GM12878 (cell line): Measurements from ENCODE around the gene ZNF629. TPM values are rescaled to one million over a fixed set of nuclear protein-coding genes. Genes with fewer than 3 reads are reported as not detected.

Experiments
- ATAC-seq: fragments of 200-7000 bp; cut with Tn5 transposase; 3 replicates; pipeline ENCODE4 v1.9.1; 2020; ENCODE audit warnings: mild to moderate bottlenecking, moderate library complexity
- BruUV-seq: library from RNA; stranded (reverse); fragments of 400-500 nt; replicated peaks from 2 replicates; lab custom pipeline; 2021; lab: Mats Ljungman, UMichigan
- CTCF ChIA-PET: fragments of 300-600 bp; sonication (Branson Sonifier 250); formaldehyde crosslinking; extraction: SDS; loops from one replicate; lab custom pipeline; 2021; ENCODE audit warnings: inconsistent platforms; lab: Yijun Ruan, JAX
- POLR2A ChIA-PET: fragments of 350-600 bp; formaldehyde crosslinking; extraction: SDS; loops from one replicate; lab custom pipeline; 2021; ENCODE audit warnings: inconsistent platforms; lab: Charles Lee
- RAD21 ChIA-PET: fragments of 300-600 bp; sonication (Branson Sonifier 250); formaldehyde crosslinking; loops from one replicate; lab custom pipeline; 2023; ENCODE audit warnings: antibody characterized with exemption; ENCODE audit not compliant: unreplicated experiment; lab: Charles Lee
- SMC1A ChIA-PET: fragments of 300-600 bp; sonication (Branson Sonifier 250); formaldehyde crosslinking; loops from one replicate; lab custom pipeline; 2023; ENCODE audit not compliant: unreplicated experiment, uncharacterized antibody; lab: Charles Lee
- DNase-seq: peaks from one replicate; pipeline ENCODE4 v3.0.0-alpha.2; 2011; ENCODE audit warnings: low read depth, low spot score
- FAIRE-seq: peaks from 3 replicates; lab custom pipeline; 2011; peaks lifted over from hg19 to GRCh38; lab: Jason Lieb, UNC
- H2AFZ ChIP-seq: 2 replicates; pipeline ENCODE4 v1.6.0; 2011; ENCODE audit warnings: low read depth, low read length, control low read depth; ENCODE audit not compliant: control insufficient read depth
- H3K27ac ChIP-seq: 2 replicates; pipeline ENCODE4 v1.5.1; 2011; ENCODE audit warnings: control low read depth; ENCODE audit not compliant: control insufficient read depth, insufficient read depth
- H3K27me3 ChIP-seq, 2 experiments: replicated peaks in 1 of 2; 2 replicates each; pipeline versions ENCODE4 v1.6.0 to v1.6.1; 2011; ENCODE audit warnings: low read length in 1 of 2; ENCODE audit not compliant: control insufficient read depth in 2 of 2, insufficient read depth in 2 of 2
- H3K36me3 ChIP-seq, 2 experiments: 2 replicates each; pipeline ENCODE4 v1.5.1; 2011; ENCODE audit warnings: low read length in 1 of 2; ENCODE audit not compliant: control insufficient read depth in 2 of 2, insufficient read depth in 2 of 2
- H3K4me1 ChIP-seq: 2 replicates; pipeline ENCODE4 v1.6.1; 2011; ENCODE audit warnings: mild to moderate bottlenecking, low read length, moderate library complexity, mixed read lengths; ENCODE audit not compliant: control insufficient read depth, insufficient read depth
- H3K4me2 ChIP-seq: 2 replicates; pipeline ENCODE4 v1.6.0; 2011; ENCODE audit warnings: control low read depth; ENCODE audit not compliant: control insufficient read depth, insufficient read depth
- H3K4me3 ChIP-seq: fragments of 200-600 bp; sonication (generic); 2 replicates; pipeline ENCODE4 v1.5.1; 2016
- H3K79me2 ChIP-seq: 2 replicates; pipeline ENCODE4 v1.6.0; 2011; ENCODE audit warnings: low read length; ENCODE audit not compliant: control insufficient read depth, insufficient read depth
- H3K9ac ChIP-seq: 2 replicates; pipeline ENCODE4 v1.8.0; 2011; ENCODE audit warnings: low read length, control low read depth, mixed read lengths; ENCODE audit not compliant: control insufficient read depth, insufficient read depth
- H3K9me3 ChIP-seq: replicated peaks from 3 replicates; pipeline ENCODE4 v1.5.1; 2011; ENCODE audit warnings: mild to moderate bottlenecking, low read length; ENCODE audit not compliant: control insufficient read depth, insufficient read depth
- H4K20me1 ChIP-seq: 2 replicates; pipeline ENCODE4 v1.6.0; 2011; ENCODE audit not compliant: control insufficient read depth, insufficient read depth
- ATF3 ChIP-seq: IDR thresholded peaks from 2 replicates; pipeline ENCODE4 v1.6.1; 2011; ENCODE audit warnings: low read depth, mild to moderate bottlenecking, low read length, moderate library complexity, borderline replicate concordance; ENCODE audit errors: extremely low read depth
- BCLAF1 ChIP-seq: fragments of 450-650 bp; IDR thresholded peaks from 2 replicates; pipeline ENCODE4 v1.6.1; 2017; ENCODE audit warnings: antibody characterized with exemption, mild to moderate bottlenecking, moderate library complexity
- FOXK2 ChIP-seq: fragments of 450-650 bp; IDR thresholded peaks from 2 replicates; pipeline ENCODE4 v1.6.1; 2017; ENCODE audit warnings: mild to moderate bottlenecking, moderate library complexity
- IRF5 ChIP-seq: fragments of 450-650 bp; IDR thresholded peaks from 2 replicates; pipeline ENCODE4 v1.6.1; 2017; ENCODE audit warnings: borderline replicate concordance
- RELB ChIP-seq: fragments of 450-650 bp; IDR thresholded peaks from 2 replicates; pipeline ENCODE4 v1.6.1; 2017; ENCODE audit warnings: low read depth, mild to moderate bottlenecking, moderate library complexity
- USF1 ChIP-seq: IDR thresholded peaks from 2 replicates; pipeline ENCODE4 v1.6.1; 2011; ENCODE audit warnings: borderline replicate concordance, low read depth, mild to moderate bottlenecking, moderate library complexity, mixed read lengths, low read length; ENCODE audit not compliant: insufficient read depth; ENCODE audit errors: extremely low read length
- ZNF592 ChIP-seq: fragments of 450-650 bp; IDR thresholded peaks from 2 replicates; pipeline ENCODE4 v1.6.1; 2017; ENCODE audit warnings: mild to moderate bottlenecking, moderate library complexity
- WGBS: methylation state at CpG from one replicate; pipeline ENCODE4 v1.1.6; 2016; ENCODE audit warnings: low lambda C conversion rate; ENCODE audit not compliant: insufficient replicate concordance, insufficient coverage; ENCODE audit errors: missing lambda C conversion rate; 5-methylcytosine and 5-hydroxymethylcytosine counted together
- in situ Hi-C: fragments of 300-500 bp; cut with MboI; formaldehyde crosslinking; loops from 9 replicates; pipeline ENCODE4 v1.14.3; 2018; ENCODE audit warnings: mixed read lengths
- intact Hi-C: fragments of 100-400 bp; cut with micrococcal nuclease; formaldehyde crosslinking; loops from one replicate; pipeline ENCODE4 v1.14.2; 2022; ENCODE audit not compliant: unreplicated experiment
- polyA plus RNA-seq, 11 experiments: library from polyadenylated mRNA; depleted of rRNA in 4 of 11; unstranded in 6 of 11; stranded (reverse) in 5 of 11; fragments of >200 nt; fragmentation: Nextera tagmentation in 4 of 11; fragmentation: Illumina TruSeq in 1 of 11; extraction: Ambion mirVana in 4 of 11; extraction: Trizol in 1 of 11; gene quantifications; 1 replicate in 1 of 11; 2 replicates in 10 of 11; pipeline versions ENCODE4 v1.2.1 to v1.2.3, GENCODE V29; 2011 to 2016; ENCODE audit warnings: inconsistent platforms in 2 of 11, missing spikeins in 2 of 11, low read depth in 1 of 11
- total RNA-seq, 4 experiments: library from RNA; depleted of rRNA in 3 of 4; stranded (reverse); fragments of >200 nt in 3 of 4; fragmentation: Illumina TruSeq in 1 of 4; extraction: Trizol in 1 of 4; gene quantifications; 2 replicates each; pipeline versions ENCODE4 v1.2.1 to v1.2.3, GENCODE V29; 2013 to 2021

The ZNF629 gene
- total and polyA plus RNA-seq, 10 of the 15 experiments (the other 5 are each of a cell fraction or from before 2014, with no cell fraction given) = 0.02 to 0.69 (median 0.40) TPM

GRCh38 chr16:30736995-30737793 lies 49.8 kb downstream of the ZNF629 start (continued):
- no peak for TF ChIP-seq FOXK2
- no peak for TF ChIP-seq USF1

GRCh38 chr16:30731411-30731810 lies 55.6 kb downstream of the ZNF629 start:
- no peak overlapping the region for H3K4me2 ChIP-seq
- ChIA-PET RAD21 (no interaction called here), POLR2A (interaction anchor here (0.7 to 1.2 kb wide), 2 partner anchors 34 to 170 kb away, joined by 3 read pairs; no protein-coding TSS in a partner anchor), SMC1A (no interaction called here), CTCF (interaction anchor here (0.7 to 1.2 kb wide), 2 partner anchors 10 to 114 kb away, joined by 3 to 6 read pairs; no protein-coding TSS in a partner anchor)
- H2AFZ ChIP-seq = no peak overlapping the region
- no peaks in the 10 kb centered on the region for H3K27me3 ChIP-seq
- H3K36me3 ChIP-seq = peaks cover 18 to 39% of the 10 kb centered on the region in 2 experiments
- intact Hi-C loops (no loop called here), in situ Hi-C loops (no loop called here)
- no peak overlapping the region for H3K4me3 ChIP-seq
- no peak for DNase-seq
- WGBS = 53% methylated on average over 3 of the region's 3 CpGs
- 0 out of 2 replicates have a peak overlapping the region, but pooled peaks have one; percentile 11 for H3K27ac ChIP-seq
- no TSS peak for BruUV-seq
- ATAC-seq = peak; percentile 68
- H3K9ac ChIP-seq = no peak overlapping the region
- H3K4me1 ChIP-seq = no peaks in the 10 kb centered on the region
- H4K20me1 ChIP-seq = no peaks in the 10 kb centered on the region
- H3K9me3 ChIP-seq = no peaks in the 10 kb centered on the region
- peak; percentile 18 for FAIRE-seq
- H3K79me2 ChIP-seq = no peaks in the 10 kb centered on the region
- TF ChIP-seq ZNF592 (no peak), IRF5 (no peak), ATF3 (no peak), BCLAF1 (no peak), RELB (no peak)
